Esophagus squamous epithelium (tissue), 4 donors: Measurements from ENCODE around the gene MINDY1.

ENCODE experiments used
- CTCF ChIP-seq, 6 experiments: fragments of 450-650 bp in 4 of 6; fragments of 200-600 bp in 2 of 6; sonication (generic) in 2 of 6; IDR thresholded peaks; one replicate each; pipeline ENCODE4 v1.5.1; 2016 to 2019; ENCODE audit warnings: antibody characterized with exemption in 6 of 6, mild to moderate bottlenecking in 4 of 6, moderate library complexity in 4 of 6
- POLR2A ChIP-seq, 4 donors: fragments of 450-650 bp; IDR thresholded peaks; one replicate each; pipeline ENCODE4 v1.6.1; 2017; ENCODE audit warnings: antibody characterized with exemption in 4 of 4, mild to moderate bottlenecking in 4 of 4, moderate library complexity in 3 of 4

DNA sequence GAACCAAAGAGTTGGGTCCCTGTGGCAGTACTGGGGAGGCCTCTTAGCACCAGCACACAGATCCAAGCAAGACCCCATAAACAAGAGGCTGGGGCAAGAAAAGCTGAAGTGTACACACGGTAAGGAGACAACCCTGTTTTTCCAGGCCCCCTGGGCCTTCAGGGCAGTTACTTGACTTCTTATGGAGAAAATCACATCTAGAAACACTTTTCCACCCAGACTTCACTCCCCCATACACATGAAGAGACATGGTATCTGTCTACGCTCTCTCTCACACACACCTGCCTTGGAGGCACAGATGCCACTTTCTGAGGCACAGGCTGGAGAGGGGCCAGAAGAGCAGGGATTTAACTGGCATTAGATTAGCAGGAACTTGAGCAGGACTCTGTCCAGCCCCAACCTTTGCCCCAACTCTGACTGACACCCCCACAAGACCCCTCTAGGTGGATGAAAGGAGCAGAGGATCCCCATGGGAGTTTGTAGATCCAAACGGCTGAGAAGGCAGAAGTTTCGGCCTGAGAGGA, 34.2 kb downstream of the MINDY1 start:
- TF ChIP-seq CTCF (IDR thresholded peaks at IDR 0.05) (no peak), POLR2A (IDR thresholded peaks at IDR 0.05) (no peak)
